Neural cell (in vitro differentiated cells): Measurements from ENCODE around the gene RHPN2.

ENCODE experiments used
- CTCF ChIP-seq: fragments of 450-650 bp; IDR thresholded peaks from 2 replicates; pipeline ENCODE4 v1.5.1; 2014; ENCODE audit warnings: antibody characterized with exemption, mild to moderate bottlenecking, moderate library complexity; ENCODE audit not compliant: poor library complexity, severe bottlenecking
- EP300 ChIP-seq: fragments of 450-650 bp; conservative IDR thresholded peaks from 2 replicates; pipeline ENCODE4 v1.6.1; 2014; ENCODE audit warnings: antibody characterized with exemption, mild to moderate bottlenecking, moderate library complexity; ENCODE audit not compliant: poor library complexity, severe bottlenecking
- EZH2 ChIP-seq: fragments of 200-600, 300-800 bp; shearing (Covaris generic), sonication (generic); IDR thresholded peaks from 2 replicates; pipeline ENCODE4 v1.6.1; 2014; ENCODE audit warnings: antibody characterized with exemption, low read length, borderline replicate concordance, mild to moderate bottlenecking; ENCODE audit not compliant: insufficient read depth, poor library complexity, severe bottlenecking
- MXI1 ChIP-seq: fragments of 450-650 bp; conservative IDR thresholded peaks from 2 replicates; pipeline ENCODE4 v1.6.1; 2014; ENCODE audit warnings: antibody characterized with exemption, mild to moderate bottlenecking; ENCODE audit not compliant: poor library complexity, severe bottlenecking
- POLR2AphosphoS5 ChIP-seq: IDR thresholded peaks from 2 replicates; pipeline ENCODE4 v1.6.1; 2012
- TAF1 ChIP-seq: IDR thresholded peaks from 2 replicates; pipeline ENCODE4 v1.6.1; 2012; ENCODE audit warnings: low read depth

GRCh38 chr19:33102893-33103292 lies 38.2 kb upstream of the RHPN2 start:
- TF ChIP-seq CTCF = no peak
- TF ChIP-seq POLR2AphosphoS5 = no peak
- no peak for TF ChIP-seq EZH2
- no peak for TF ChIP-seq MXI1
- TF ChIP-seq TAF1 = no peak
- TF ChIP-seq EP300 = no peak
